GM23248 (cell line): Measurements from ENCODE around the gene CFP. TPM values are rescaled to one million over a fixed set of nuclear protein-coding genes. Genes with fewer than 3 reads are reported as not detected.

Experiments used
- DNase-seq: peaks from one replicate; pipeline ENCODE4 v3.0.0-alpha.2; 2015
- H2AFZ ChIP-seq: fragments of 200-600 bp; sonication (generic); 2 replicates; pipeline ENCODE4 v1.6.1; 2016; ENCODE audit warnings: antibody characterized with exemption
- H3F3A ChIP-seq: fragments of 200-600 bp; sonication (generic); 2 replicates; pipeline ENCODE4 v1.6.1; 2016; ENCODE audit warnings: mild to moderate bottlenecking, antibody characterized with exemption, mixed run types; ENCODE audit not compliant: insufficient read depth
- H3K27ac ChIP-seq: fragments of 200-600 bp; sonication (generic); 2 replicates; pipeline ENCODE4 v1.5.1; 2016; ENCODE audit warnings: mild to moderate bottlenecking
- H3K27me3 ChIP-seq: fragments of 200-600 bp; sonication (generic); replicated peaks from 2 replicates; pipeline ENCODE4 v1.6.1; 2016; ENCODE audit warnings: mild to moderate bottlenecking; ENCODE audit not compliant: insufficient read depth
- H3K36me3 ChIP-seq: fragments of 200-600 bp; sonication (generic); 2 replicates; pipeline ENCODE4 v1.6.1; 2016; ENCODE audit warnings: low read depth, mild to moderate bottlenecking
- H3K4me1 ChIP-seq: fragments of 200-600 bp; sonication (generic); 2 replicates; pipeline ENCODE4 v1.6.1; 2016; ENCODE audit warnings: mild to moderate bottlenecking; ENCODE audit not compliant: insufficient read depth
- H3K4me2 ChIP-seq: fragments of 200-600 bp; sonication (generic); one replicate; pipeline ENCODE4 v1.6.1; 2016; ENCODE audit warnings: mild to moderate bottlenecking; ENCODE audit not compliant: unreplicated experiment
- H3K4me3 ChIP-seq: fragments of 200-600 bp; sonication (generic); 2 replicates; pipeline ENCODE4 v1.5.1; 2016; ENCODE audit warnings: mild to moderate bottlenecking
- H3K79me2 ChIP-seq: fragments of 200-600 bp; sonication (generic); 2 replicates; pipeline ENCODE4 v1.6.1; 2016; ENCODE audit warnings: mild to moderate bottlenecking; ENCODE audit not compliant: insufficient read depth
- H3K9ac ChIP-seq: fragments of 200-600 bp; sonication (generic); 2 replicates; pipeline ENCODE4 v1.6.1; 2016; ENCODE audit warnings: mild to moderate bottlenecking
- H3K9me2 ChIP-seq: fragments of 200-600 bp; sonication (generic); 2 replicates; pipeline ENCODE4 v1.6.1; 2016; ENCODE audit warnings: mixed run types, mild to moderate bottlenecking, moderate library complexity; ENCODE audit not compliant: insufficient read depth
- H3K9me3 ChIP-seq: fragments of 200-600 bp; sonication (generic); one replicate; pipeline ENCODE4 v1.6.1; 2017; ENCODE audit warnings: low read depth
- H4K20me1 ChIP-seq: fragments of 200-600 bp; sonication (generic); 2 replicates; pipeline ENCODE4 v1.6.0; 2016; ENCODE audit not compliant: insufficient read depth
- EZH2 ChIP-seq: fragments of 200-600 bp; sonication (generic); IDR thresholded peaks from 2 replicates; pipeline ENCODE4 v1.6.1; 2018; ENCODE audit warnings: antibody characterized with exemption, mild to moderate bottlenecking; ENCODE audit not compliant: insufficient read depth, poor library complexity, severe bottlenecking
- EZH2phosphoT487 ChIP-seq: fragments of 200-600 bp; sonication (generic); IDR thresholded peaks from 2 replicates; pipeline ENCODE4 v1.6.1; 2018; ENCODE audit warnings: antibody characterized with exemption, moderate library complexity, mild to moderate bottlenecking, low read depth; ENCODE audit not compliant: insufficient read depth
- WGBS, 2 experiments: methylation state at CpG; one replicate each; pipeline ENCODE4 v1.1.6; 2015 to 2017; ENCODE audit warnings: low lambda C conversion rate in 2 of 2, low coverage in 1 of 2; ENCODE audit errors: missing lambda C conversion rate in 2 of 2; 5-methylcytosine and 5-hydroxymethylcytosine counted together
- in situ Hi-C: fragments of 300-500 bp; cut with MboI; formaldehyde crosslinking; loops from 2 replicates; pipeline ENCODE4 v1.15.0; 2020
- polyA plus RNA-seq: library from polyadenylated mRNA; unstranded; fragments of >200 nt; fragmentation: Nextera tagmentation; extraction: Ambion mirVana; gene quantifications from 2 replicates; pipeline ENCODE4 v1.2.1, GENCODE V29; 2016
- total RNA-seq: library from RNA; depleted of rRNA; stranded (reverse); fragments of >200 nt; shearing (Covaris generic); gene quantifications from 2 replicates; pipeline ENCODE4 v1.2.3, GENCODE V29; 2014

The CFP gene
- total and polyA plus RNA-seq, 2 experiments from 2014 or later, result not detected

- peak overlapping the region; percentile 15; the same call in 1 of the 2 replicates for H3K27ac ChIP-seq
- peak; percentile 26 for DNase-seq
Measured at GRCh38 chrX:47664737-47665136, 35.0 kb upstream of the CFP start.

GRCh38 chrX:47662144-47662657, 32.5 kb upstream of the CFP start:
- Histone ChIP-seq H2AFZ (peak overlapping the region; percentile 26; the same call in 1 of the 2 replicates), H3K36me3 (no peaks in the 10 kb centered on the region), H3K9me2 (no peaks in the 10 kb centered on the region), H3K27me3 (no peaks in the 10 kb centered on the region), H4K20me1 (no peaks in the 10 kb centered on the region), H3F3A (peaks cover 24% of the 10 kb centered on the region; the same call in 1 of the 2 replicates), H3K4me1 (peaks cover 44% of the 10 kb centered on the region), H3K79me2 (peaks cover 12% of the 10 kb centered on the region), H3K4me3 (0 out of 2 replicates have a peak overlapping the region, but pooled peaks have one; percentile 33), H3K9me3 (no peaks in the 10 kb centered on the region), H3K27ac (peak overlapping the region; percentile 96), H3K4me2 (peak overlapping the region; percentile 74), H3K9ac (peak overlapping the region; percentile 75)
- TF ChIP-seq EZH2phosphoT487, result no peak
- no peak for TF ChIP-seq EZH2
- in situ Hi-C loops, result no loop called here
- DNase-seq, result peak; percentile 93
- 0% methylated on average over 1 of the region's 1 CpG for WGBS, 2 experiments

More at GRCh38 chrX:47664737-47665136, 35.0 kb upstream of the CFP start:
- TF ChIP-seq EZH2, result no peak
- TF ChIP-seq EZH2phosphoT487, result no peak
- Histone ChIP-seq H3K27me3 (no peaks in the 10 kb centered on the region), H3K9me2 (no peaks in the 10 kb centered on the region), H3K9ac (no peak overlapping the region), H2AFZ (0 out of 2 replicates have a peak overlapping the region, but pooled peaks have one; percentile 12), H3F3A (peaks cover 24% of the 10 kb centered on the region; the same call in 1 of the 2 replicates), H4K20me1 (no peaks in the 10 kb centered on the region), H3K4me3 (no peak overlapping the region), H3K4me2 (no peak overlapping the region), H3K9me3 (no peaks in the 10 kb centered on the region), H3K4me1 (peaks cover 37% of the 10 kb centered on the region), H3K79me2 (no peaks in the 10 kb centered on the region; the same call in 1 of the 2 replicates), H3K36me3 (no peaks in the 10 kb centered on the region)
- in situ Hi-C loops, result no loop called here
- 92% methylated on average over 5 of the region's 5 CpGs for WGBS, 2 experiments

GRCh38 chrX:47661539-47661938, 31.8 kb upstream of the CFP start:
- 76 to 86% methylated on average over 6 to 7 of the region's 7 CpGs for WGBS, 2 experiments

DNA sequence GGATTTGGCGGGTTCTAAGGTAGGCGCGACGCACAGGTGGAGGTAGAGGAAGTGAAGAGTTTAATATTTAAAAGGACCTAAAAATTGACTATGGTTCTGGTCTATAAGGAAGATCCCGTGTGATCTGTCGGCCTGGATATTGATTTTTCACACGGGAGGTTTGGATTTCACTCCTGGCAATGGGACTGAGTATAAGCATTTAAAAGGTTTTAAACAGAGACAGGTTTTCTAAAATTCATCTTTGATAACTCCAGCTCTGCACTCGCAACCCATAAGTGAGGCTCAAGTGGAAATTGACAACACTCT, 29.6 kb upstream of the CFP start:
- Histone ChIP-seq H3K4me1 (peaks cover 37% of the 10 kb centered on the region), H3K9me3 (no peaks in the 10 kb centered on the region), H3K9me2 (no peaks in the 10 kb centered on the region), H3K9ac (peak overlapping the region; percentile 99), H3K27me3 (no peaks in the 10 kb centered on the region), H3K36me3 (no peaks in the 10 kb centered on the region), H3K4me2 (peak overlapping the region; percentile 83), H4K20me1 (no peaks in the 10 kb centered on the region), H3K79me2 (peaks cover 19% of the 10 kb centered on the region), H2AFZ (peak overlapping the region; percentile 62), H3K4me3 (peak overlapping the region; percentile 98), H3K27ac (peak overlapping the region; percentile 100), H3F3A (peaks cover 24% of the 10 kb centered on the region; the same call in 1 of the 2 replicates)
- in situ Hi-C loops, result no loop called here
- no peak for DNase-seq
- TF ChIP-seq EZH2phosphoT487 (no peak), EZH2 (no peak)
- WGBS, 2 experiments, result 4 to 5% methylated on average over 8 of the region's 8 CpGs

More at GRCh38 chrX:47661539-47661938, 31.8 kb upstream of the CFP start:
- Histone ChIP-seq H3K36me3 (no peaks in the 10 kb centered on the region), H3F3A (peaks cover 24% of the 10 kb centered on the region; the same call in 1 of the 2 replicates), H3K27me3 (no peaks in the 10 kb centered on the region), H3K4me1 (peaks cover 44% of the 10 kb centered on the region), H3K9me3 (no peaks in the 10 kb centered on the region), H3K27ac (peak overlapping the region; percentile 96), H3K4me3 (no peak overlapping the region), H3K4me2 (peak overlapping the region; percentile 58), H3K9ac (peak overlapping the region; percentile 57), H4K20me1 (no peaks in the 10 kb centered on the region), H3K9me2 (no peaks in the 10 kb centered on the region), H2AFZ (no peak overlapping the region), H3K79me2 (peaks cover 19% of the 10 kb centered on the region)
- in situ Hi-C loops, result no loop called here
- DNase-seq, result no peak
- no peak for TF ChIP-seq EZH2
- TF ChIP-seq EZH2phosphoT487, result no peak
